NCI-H128 (cell line): ENCODE measurements around the gene TMIGD1.
A peak's percentile ranks its signal among the peaks of the same experiment; 100 is the strongest.

Source experiments
- DNase-seq: peaks from one replicate; lab custom pipeline; 2025; ENCODE audit not compliant: unreplicated experiment; lab: John Stamatoyannopoulos, UW

The TMIGD1 gene, protein sequence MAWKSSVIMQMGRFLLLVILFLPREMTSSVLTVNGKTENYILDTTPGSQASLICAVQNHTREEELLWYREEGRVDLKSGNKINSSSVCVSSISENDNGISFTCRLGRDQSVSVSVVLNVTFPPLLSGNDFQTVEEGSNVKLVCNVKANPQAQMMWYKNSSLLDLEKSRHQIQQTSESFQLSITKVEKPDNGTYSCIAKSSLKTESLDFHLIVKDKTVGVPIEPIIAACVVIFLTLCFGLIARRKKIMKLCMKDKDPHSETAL

DNA sequence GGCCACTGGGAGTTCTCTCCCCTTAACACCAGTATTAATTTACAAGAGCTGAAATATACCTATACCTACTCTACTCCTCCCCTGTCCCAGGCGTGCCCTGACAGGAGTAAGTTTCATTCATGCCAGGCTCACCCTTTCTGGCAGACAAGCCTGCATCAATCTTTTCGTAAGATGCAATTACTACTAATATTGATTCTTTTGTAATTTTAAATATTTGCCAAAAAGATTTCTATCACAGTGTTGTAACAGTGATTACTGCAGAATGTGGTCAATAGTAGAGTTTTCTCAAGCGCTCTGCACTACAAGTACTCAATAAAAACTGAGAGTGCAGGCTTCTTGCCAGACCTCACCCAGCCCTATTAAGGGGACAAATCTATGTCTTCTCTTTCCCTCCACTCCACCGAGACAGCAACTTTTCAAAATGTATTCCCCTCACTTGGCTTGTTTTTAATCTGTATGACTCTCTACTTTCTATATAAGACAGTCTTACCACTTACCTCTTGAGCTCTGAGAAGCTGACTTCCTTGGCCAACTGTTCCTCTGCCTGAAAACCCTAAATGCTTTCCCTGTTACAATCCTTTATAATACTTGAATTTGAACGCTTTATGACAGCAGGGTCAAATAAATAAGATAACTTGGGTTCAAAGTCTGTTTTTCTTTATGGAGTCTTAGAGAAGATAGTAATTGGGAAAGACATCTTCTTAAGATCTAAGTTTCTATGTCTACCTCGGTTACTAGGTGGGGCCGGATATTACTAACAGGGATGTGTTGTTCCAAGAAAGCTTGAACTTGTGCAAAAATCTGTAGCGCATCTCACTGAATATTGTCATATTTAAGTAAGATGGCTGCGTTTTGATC lies at the start of gene TMIGD1:
Gene TMIGD1, minus strand, starts transcription at position 555 of the 858 bp plus-strand sequence. CDS start 1,924 bp downstream, outside the sequence.
- DNase-seq = no peak

GRCh38 chr17:30382345-30382744 lies 48.5 kb upstream of the TMIGD1 start:
- DNase-seq = no peak

- DNase-seq = no peak
Measured at GRCh38 chr17:30381340-30381659, 47.4 kb upstream of the TMIGD1 start.

DNA sequence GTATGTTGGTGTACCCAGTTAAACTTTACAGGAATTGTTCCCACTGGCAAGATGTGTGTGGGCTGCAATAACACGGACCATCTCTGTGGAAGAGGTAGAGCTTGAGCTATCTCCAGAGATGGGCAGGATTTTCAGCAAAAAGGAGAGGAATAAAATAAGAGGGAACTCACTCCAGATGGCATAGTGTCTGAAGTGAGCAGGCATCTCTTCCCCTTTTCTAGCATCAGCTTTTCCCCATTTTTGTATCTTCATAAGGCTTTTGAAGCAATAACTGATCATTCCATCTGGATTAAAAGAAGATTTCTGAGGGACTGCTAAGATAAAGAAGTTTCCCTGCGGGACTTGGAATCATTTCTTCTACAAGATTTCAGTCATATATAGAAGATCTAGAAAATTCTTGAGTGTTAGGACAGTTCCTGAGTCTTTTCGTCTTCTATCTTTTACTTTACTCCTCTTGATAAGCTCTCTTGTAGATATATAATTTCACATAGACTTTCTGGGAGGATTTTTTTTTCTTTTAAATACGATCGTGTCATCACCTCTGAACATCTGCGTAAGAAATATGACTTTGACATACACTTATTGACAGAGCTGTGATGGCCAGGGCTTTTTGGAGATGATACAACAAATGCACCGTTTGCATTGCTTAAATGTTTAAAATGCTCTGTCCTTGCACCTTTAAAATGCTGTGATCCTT lies 46.9 kb upstream of the TMIGD1 start:
- DNase-seq = no peak

- no peak for DNase-seq
Measured at GRCh38 chr17:30379903-30380381, 46.1 kb upstream of the TMIGD1 start.

GRCh38 chr17:30379303-30379902 lies 45.5 kb upstream of the TMIGD1 start:
- DNase-seq = no peak

GRCh38 chr17:30378825-30379302 lies 45.0 kb upstream of the TMIGD1 start, which contains the start of gene CPD:
CPD (plus strand) TSS chr17:30378927; CDS start chr17:30378981, 54 bp downstream.
- DNase-seq = peak; percentile 73

GRCh38 chr17:30378241-30378824 lies 44.5 kb upstream of the TMIGD1 start:
- no peak for DNase-seq

DNA sequence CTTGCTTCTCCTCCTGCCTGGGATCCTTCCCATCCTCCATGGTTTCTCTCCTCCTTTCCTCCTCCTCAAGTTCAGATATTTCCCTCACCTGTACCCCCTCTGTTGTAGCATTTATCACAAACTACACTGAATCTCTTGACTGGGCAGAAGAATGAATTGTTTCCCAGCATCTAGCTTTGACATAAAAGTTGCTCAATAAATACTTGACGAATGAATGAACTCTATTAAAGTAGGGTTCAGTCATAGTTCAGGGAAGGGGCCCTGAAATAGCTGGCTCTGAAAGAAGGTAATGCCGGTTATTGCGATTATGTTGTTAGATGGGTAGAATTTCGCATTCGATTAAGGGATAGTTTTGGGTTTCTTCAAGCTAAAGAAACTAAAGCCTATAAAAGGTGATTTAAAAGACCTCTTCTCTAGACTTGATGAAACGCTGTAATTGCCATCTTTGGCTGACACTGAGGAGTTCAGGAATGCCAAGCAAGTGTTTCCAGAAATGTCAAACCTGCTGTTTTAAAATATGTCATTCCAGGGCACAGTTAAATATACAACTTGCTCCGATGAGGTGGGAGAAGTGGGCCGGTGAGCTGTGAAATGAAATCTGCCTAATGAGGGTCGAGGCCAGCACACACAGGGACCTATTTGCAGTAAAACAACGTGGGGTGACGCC lies 43.9 kb upstream of the TMIGD1 start:
- no peak for DNase-seq

DNA sequence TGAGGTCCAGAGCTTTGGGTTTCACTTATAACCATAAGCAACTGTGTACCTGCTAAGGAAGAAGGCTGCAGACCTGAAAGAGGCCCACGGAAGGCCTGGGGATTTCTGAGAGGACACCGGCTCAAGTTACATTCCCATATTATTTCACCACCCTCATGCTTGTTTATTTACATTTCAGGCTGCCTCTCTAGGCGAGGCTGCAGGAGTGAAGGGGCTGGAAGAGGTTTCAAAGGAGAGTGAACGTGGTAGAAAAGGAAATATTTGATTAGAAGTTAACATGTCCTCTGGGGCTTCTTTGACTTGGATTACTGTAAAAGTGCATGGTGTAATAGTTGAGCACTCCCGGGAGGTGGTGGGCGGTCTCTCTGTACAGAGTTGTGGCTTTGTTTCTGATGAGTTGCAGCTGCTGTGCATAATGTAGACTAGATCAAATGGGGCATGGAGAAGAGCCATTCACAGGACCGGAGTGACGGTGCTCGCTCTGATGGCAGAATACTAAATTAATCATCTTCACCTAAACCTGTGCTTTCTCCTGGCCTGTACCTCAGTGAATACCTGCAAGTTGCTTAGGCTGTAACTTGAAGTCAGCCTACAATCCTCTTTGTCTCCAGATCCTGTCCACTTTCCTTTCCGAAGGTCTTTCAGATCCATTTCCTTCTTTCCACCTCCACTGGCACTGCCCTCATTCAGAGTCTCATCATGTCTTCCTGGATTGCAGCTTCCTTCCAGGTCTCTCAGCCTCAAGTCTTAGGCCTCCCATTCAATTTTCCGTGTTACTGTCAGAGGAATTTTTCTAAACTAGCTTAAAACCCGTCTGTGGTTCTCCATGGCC lies 43.0 kb upstream of the TMIGD1 start:
- peak; percentile 83 for DNase-seq

DNA sequence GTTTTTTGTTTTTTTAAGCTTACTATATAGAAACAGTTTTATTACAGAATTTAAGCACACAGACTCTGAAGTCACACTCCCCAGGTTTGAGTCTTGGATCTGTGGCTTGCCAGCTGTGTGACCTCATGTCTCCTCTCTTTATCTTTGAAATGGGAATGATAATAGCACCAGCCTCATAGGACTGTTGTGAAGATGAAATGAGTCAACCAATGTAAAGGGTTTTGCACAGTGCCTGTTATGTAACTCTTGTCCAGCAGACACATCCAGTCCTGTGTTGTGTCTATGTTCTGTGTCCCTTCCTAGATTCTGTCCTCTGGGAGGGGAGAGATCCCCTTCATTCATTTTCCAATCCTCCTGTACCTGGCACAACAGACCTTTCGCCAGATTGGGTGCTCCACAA lies 41.8 kb upstream of the TMIGD1 start:
- no peak for DNase-seq

DNA sequence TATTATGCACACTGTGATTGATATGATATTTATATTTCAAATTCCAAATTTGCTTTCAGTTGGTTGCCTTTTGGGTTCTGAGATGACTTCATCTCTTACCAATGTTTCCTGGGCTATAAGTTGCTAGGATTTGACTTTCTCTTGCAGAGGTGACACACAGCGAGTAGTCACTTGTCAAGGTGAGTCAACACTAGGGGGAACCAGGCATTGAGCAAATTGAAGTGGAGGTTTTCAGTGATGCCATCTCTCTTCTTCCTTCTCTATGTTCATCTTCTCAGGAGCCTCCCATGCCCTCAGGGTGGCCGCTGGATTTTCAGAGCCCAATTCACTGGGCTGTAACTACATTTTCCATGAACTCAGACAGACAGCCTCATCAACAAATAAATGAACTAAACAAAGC lies 38.9 kb upstream of the TMIGD1 start:
- no peak for DNase-seq

DNA sequence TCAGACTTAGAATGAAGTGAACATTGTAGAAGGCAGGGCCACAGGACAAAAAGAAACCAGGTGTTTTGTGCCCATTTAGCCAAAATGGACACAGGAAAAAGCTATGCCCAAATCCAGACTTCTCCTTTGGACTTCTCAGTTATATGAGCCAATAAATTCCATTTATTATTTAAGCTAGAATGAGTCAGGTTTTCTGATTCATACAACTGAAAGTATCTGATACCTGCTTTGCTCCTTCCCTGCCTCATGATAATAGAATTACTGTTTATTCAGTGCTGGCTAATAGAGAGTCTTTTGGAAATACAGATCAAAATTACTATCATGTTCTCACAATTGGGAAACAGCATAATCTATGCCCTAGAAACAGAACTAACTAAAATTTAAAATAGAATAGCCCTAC lies 36.1 kb upstream of the TMIGD1 start:
- DNase-seq = no peak

GRCh38 chr17:30368912-30369720 lies 35.3 kb upstream of the TMIGD1 start:
- DNase-seq = no peak

GRCh38 chr17:30366536-30366935 lies 32.7 kb upstream of the TMIGD1 start:
- no peak for DNase-seq

GRCh38 chr17:30363715-30364202 lies 29.9 kb upstream of the TMIGD1 start:
- DNase-seq = no peak

GRCh38 chr17:30361766-30362279 lies 28.0 kb upstream of the TMIGD1 start:
- no peak for DNase-seq
